Measurements from ENCODE around the gene MPPED1. TPM values are rescaled to one million over a fixed set of nuclear protein-coding genes. Genes with fewer than 3 reads are reported as not detected.
A peak's percentile ranks its signal among the peaks of the same experiment; 100 is the strongest.

Gene MPPED1
- polyA plus RNA-seq, 1 of the 3 experiments (the other 2 are of a cell fraction) = 0.03 TPM

DNA sequence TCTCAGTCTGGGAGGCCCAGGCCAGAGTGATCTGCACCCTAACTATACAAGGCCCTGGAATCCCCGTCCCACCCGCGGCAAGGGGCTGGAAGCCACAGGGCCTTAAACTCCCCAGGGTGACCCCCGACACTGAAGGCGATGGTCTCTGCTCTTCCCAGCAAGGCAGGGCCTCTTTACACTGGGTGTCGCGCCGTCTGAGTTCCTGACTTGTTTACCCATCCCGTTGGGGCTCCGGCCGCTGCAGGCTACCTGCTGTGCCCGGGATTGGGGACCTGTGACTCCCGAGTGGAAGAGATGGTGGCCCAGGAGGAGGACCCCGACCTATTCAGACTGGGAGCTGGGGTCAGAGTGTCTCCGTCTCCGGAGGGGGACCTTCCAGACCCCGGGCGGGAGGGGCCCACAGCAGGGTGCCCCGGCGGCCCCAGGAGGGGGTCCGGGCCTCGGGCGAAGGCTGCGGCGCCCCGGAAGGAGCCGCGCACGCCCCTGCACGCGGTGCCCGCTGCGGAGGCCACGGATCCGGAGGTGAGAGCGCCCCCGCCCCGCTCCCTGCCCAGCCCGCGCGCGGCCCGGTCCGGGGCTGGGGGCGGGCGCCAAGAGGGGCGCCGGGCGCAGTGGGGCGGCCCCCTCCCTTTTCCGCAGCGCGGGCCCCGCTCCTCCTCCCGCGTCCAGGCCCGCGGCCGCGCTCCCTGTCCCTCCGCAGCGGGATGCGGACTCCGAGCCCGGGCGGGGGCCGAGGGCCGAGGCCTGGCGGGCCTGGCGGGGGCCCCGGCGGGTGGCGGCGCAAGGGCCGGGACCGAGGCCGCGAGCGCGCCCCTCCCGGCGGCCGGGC, 560 bp upstream of the MPPED1 start:
- Histone ChIP-seq H3K79me2 (ENCODE audit: insufficient read depth) (no peaks in the 10 kb centered on the region), H4K20me1 (ENCODE audit: insufficient read depth) (no peaks in the 10 kb centered on the region), H3K4me3 (ENCODE audit: low read depth in 2 of 2, low read length in 1 of 2) (peak overlapping the region in 1 of 2 experiments; percentile 24; a peak in 1 of 4 replicates), H3K27me3 (ENCODE audit: insufficient read depth) (no peaks in the 10 kb centered on the region), H3K9ac (no peak overlapping the region), H2AFZ (ENCODE audit: low read depth) (no peak overlapping the region), H3F3A (replicated peaks; ENCODE audit: insufficient read depth) (no peaks in the 10 kb centered on the region), H3K9me3 (no peaks in the 10 kb centered on the region), H3K27ac (ENCODE audit: low read depth in 2 of 2, low read length in 1 of 2) (no peak overlapping the region), H3K9me2 (no peaks in the 10 kb centered on the region), H3K4me2 (no peak overlapping the region), H3K4me1 (ENCODE audit: control insufficient read depth in 1 of 2, insufficient read depth in 2 of 2, low read depth in 1 of 2, low read length in 1 of 2) (no peaks in the 10 kb centered on the region; a peak in 1 of 4 replicates), H3K36me3 (replicated peaks in 1 of 2; ENCODE audit: control insufficient read depth in 1 of 2, insufficient read depth in 2 of 2, low read length in 1 of 2) (no peaks in the 10 kb centered on the region)
- ChIA-PET CTCF (no interaction called here), POLR2A (no interaction called here)
- DNase-seq = peak; percentile 71
- no CpG with 5 or more reads among the region's 83 CpGs for WGBS (ENCODE audit: low lambda C conversion rate)
- TF ChIP-seq, protein P1, sequence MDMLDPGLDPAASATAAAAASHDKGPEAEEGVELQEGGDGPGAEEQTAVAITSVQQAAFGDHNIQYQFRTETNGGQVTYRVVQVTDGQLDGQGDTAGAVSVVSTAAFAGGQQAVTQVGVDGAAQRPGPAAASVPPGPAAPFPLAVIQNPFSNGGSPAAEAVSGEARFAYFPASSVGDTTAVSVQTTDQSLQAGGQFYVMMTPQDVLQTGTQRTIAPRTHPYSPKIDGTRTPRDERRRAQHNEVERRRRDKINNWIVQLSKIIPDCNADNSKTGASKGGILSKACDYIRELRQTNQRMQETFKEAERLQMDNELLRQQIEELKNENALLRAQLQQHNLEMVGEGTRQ (IDR thresholded peaks at IDR 0.05; ENCODE audit: borderline replicate concordance, low read depth, low read length) = no peak
- TF ChIP-seq FOXJ3 (CRISPR knock-in tag; IDR thresholded peaks at IDR 0.05) (no peak), TAF1 (IDR thresholded peaks at IDR 0.05; ENCODE audit: borderline replicate concordance, low read depth, low read length) (no peak), PBX3 (IDR thresholded peaks at IDR 0.05) (no peak), RCOR1 (IDR thresholded peaks at IDR 0.05; ENCODE audit: low read length) (no peak), NRF1 (IDR thresholded peaks at IDR 0.05; ENCODE audit: low read depth, low read length) (no peak), REST (IDR thresholded peaks at IDR 0.05; ENCODE audit: low read depth, low read length) (no peak), GABPA (IDR thresholded peaks at IDR 0.05; ENCODE audit: low read depth) (no peak), JUND (IDR thresholded peaks at IDR 0.05) (no peak), YY1 (IDR thresholded peaks at IDR 0.05; ENCODE audit: low read depth) (no peak), MAX (IDR thresholded peaks at IDR 0.05; ENCODE audit: low read depth) (no peak), RFX5 (IDR thresholded peaks at IDR 0.05; ENCODE audit: low read length) (no peak)
- TF ChIP-seq, protein P2, sequence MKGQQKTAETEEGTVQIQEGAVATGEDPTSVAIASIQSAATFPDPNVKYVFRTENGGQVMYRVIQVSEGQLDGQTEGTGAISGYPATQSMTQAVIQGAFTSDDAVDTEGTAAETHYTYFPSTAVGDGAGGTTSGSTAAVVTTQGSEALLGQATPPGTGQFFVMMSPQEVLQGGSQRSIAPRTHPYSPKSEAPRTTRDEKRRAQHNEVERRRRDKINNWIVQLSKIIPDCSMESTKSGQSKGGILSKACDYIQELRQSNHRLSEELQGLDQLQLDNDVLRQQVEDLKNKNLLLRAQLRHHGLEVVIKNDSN (IDR thresholded peaks at IDR 0.05; ENCODE audit: borderline replicate concordance, low read depth) = no peak
